SU-DHL-6 (cell line): ENCODE data around the gene SREK1IP1.

ENCODE experiments used
- H2AFZ ChIP-seq: fragments of 200-600 bp; sonication (generic); 2 replicates; pipeline ENCODE4 v1.6.1; 2014; ENCODE audit warnings: low read depth, mild to moderate bottlenecking, moderate library complexity, mixed read lengths, antibody characterized with exemption, low read length; ENCODE audit not compliant: severe bottlenecking
- H3F3A ChIP-seq: fragments of 200-600 bp; shearing (Covaris generic); 2 replicates; pipeline ENCODE4 v1.6.0; 2016; ENCODE audit warnings: antibody characterized with exemption, mild to moderate bottlenecking; ENCODE audit not compliant: insufficient read depth
- H3K27ac ChIP-seq: fragments of 200-600 bp; sonication (generic); 2 replicates; pipeline ENCODE4 v1.5.1; 2016; ENCODE audit warnings: low read depth, mild to moderate bottlenecking, low read length, moderate library complexity, mixed read lengths
- H3K27me3 ChIP-seq: fragments of 200-600 bp; sonication (generic), shearing (Covaris generic); 2 replicates; pipeline ENCODE4 v1.6.0; 2014; ENCODE audit warnings: mild to moderate bottlenecking, low read length
- H3K36me3 ChIP-seq: fragments of 200-600 bp; sonication (generic); 2 replicates; pipeline ENCODE4 v1.6.1; 2014; ENCODE audit warnings: mild to moderate bottlenecking, low read length, mixed read lengths
- H3K4me2 ChIP-seq: fragments of 300-600, 200-600 bp; shearing (Covaris generic), sonication (generic); 2 replicates; pipeline ENCODE4 v1.6.0; 2014; ENCODE audit warnings: low read length, low read depth, mild to moderate bottlenecking; ENCODE audit not compliant: poor library complexity, severe bottlenecking
- H3K4me3 ChIP-seq: fragments of 200-600 bp; sonication (generic); 2 replicates; pipeline ENCODE4 v1.5.1; 2014; ENCODE audit warnings: antibody characterized with exemption, low read length, mild to moderate bottlenecking, mixed read lengths; ENCODE audit not compliant: insufficient read depth, poor library complexity, severe bottlenecking
- H3K79me2 ChIP-seq: fragments of 200-600 bp; sonication (generic); 2 replicates; pipeline ENCODE4 v1.6.1; 2014; ENCODE audit warnings: mild to moderate bottlenecking, low read length, moderate library complexity; ENCODE audit not compliant: insufficient read depth
- H3K9ac ChIP-seq: fragments of 200-600 bp; sonication (generic); 2 replicates; pipeline ENCODE4 v1.7.0; 2014; ENCODE audit warnings: mild to moderate bottlenecking, low read length
- H3K9me2 ChIP-seq: fragments of 200-600 bp; sonication (generic); replicated peaks from 2 replicates; pipeline ENCODE4 v1.6.1; 2014; ENCODE audit warnings: low read length; ENCODE audit not compliant: insufficient read depth
- H3K9me3 ChIP-seq: fragments of 200-600 bp; sonication (generic); 2 replicates; pipeline ENCODE4 v1.6.1; 2014; ENCODE audit warnings: low read length, mixed read lengths; ENCODE audit not compliant: insufficient read depth
- H4K20me1 ChIP-seq: fragments of 200-600 bp; sonication (generic); 2 replicates; pipeline ENCODE4 v1.6.1; 2014; ENCODE audit warnings: low read depth, mild to moderate bottlenecking, antibody characterized with exemption, low read length, moderate library complexity, mixed read lengths
- CTCF ChIP-seq: fragments of 200-600 bp; sonication (generic); IDR thresholded peaks from one replicate; pipeline ENCODE4 v1.5.1; 2017; ENCODE audit warnings: antibody characterized with exemption, mild to moderate bottlenecking, low read length, moderate library complexity; ENCODE audit not compliant: insufficient read depth, poor library complexity, severe bottlenecking
- EZH2phosphoT487 ChIP-seq: fragments of 200-600 bp; sonication (generic), shearing (Covaris generic); conservative IDR thresholded peaks from 2 replicates; pipeline ENCODE4 v1.6.1; 2018; ENCODE audit warnings: mild to moderate bottlenecking, antibody characterized with exemption, low read length, moderate library complexity, mixed read lengths

Gene SREK1IP1

GRCh38 chr5:64767959-64768357 is 533 bp downstream of the SREK1IP1 start:
- TF ChIP-seq CTCF: no peak
- no peak for TF ChIP-seq EZH2phosphoT487
- Histone ChIP-seq H3K27ac (peak overlapping the region; percentile 71), H3F3A (no peaks in the 10 kb centered on the region), H3K9ac (peak overlapping the region; percentile 89), H3K4me2 (peak overlapping the region; percentile 71), H3K36me3 (no peaks in the 10 kb centered on the region), H3K9me2 (no peaks in the 10 kb centered on the region), H3K4me3 (peak overlapping the region; percentile 96), H2AFZ (peak overlapping the region; percentile 96), H3K9me3 (no peaks in the 10 kb centered on the region), H3K79me2 (peaks cover 73% of the 10 kb centered on the region), H4K20me1 (no peaks in the 10 kb centered on the region), H3K27me3 (no peaks in the 10 kb centered on the region)

GRCh38 chr5:64766941-64767340 is 1.6 kb downstream of the SREK1IP1 start:
- H3K9me3 ChIP-seq: no peaks in the 10 kb centered on the region
- TF ChIP-seq EZH2phosphoT487: no peak
- TF ChIP-seq CTCF: no peak

GRCh38 chr5:64765804-64766504 is 2.5 kb downstream of the SREK1IP1 start:
- Histone ChIP-seq H3K9ac (no peak overlapping the region), H4K20me1 (no peaks in the 10 kb centered on the region), H3K4me2 (peak overlapping the region; percentile 71), H2AFZ (no peak overlapping the region), H3K27ac (no peak overlapping the region), H3K27me3 (no peaks in the 10 kb centered on the region), H3K4me3 (no peak overlapping the region), H3K79me2 (peaks cover 69% of the 10 kb centered on the region), H3K9me3 (no peaks in the 10 kb centered on the region), H3K36me3 (no peaks in the 10 kb centered on the region), H3K9me2 (no peaks in the 10 kb centered on the region), H3F3A (no peaks in the 10 kb centered on the region)
- TF ChIP-seq EZH2phosphoT487: no peak
- TF ChIP-seq CTCF: no peak

More at GRCh38 chr5:64766941-64767340, 1.6 kb downstream of the SREK1IP1 start:
- Histone ChIP-seq H3K9ac (peak overlapping the region; percentile 89), H3K79me2 (peaks cover 74% of the 10 kb centered on the region), H3K36me3 (no peaks in the 10 kb centered on the region), H3K4me3 (peak overlapping the region; percentile 96), H3F3A (no peaks in the 10 kb centered on the region), H3K27ac (no peak overlapping the region), H3K27me3 (no peaks in the 10 kb centered on the region), H4K20me1 (no peaks in the 10 kb centered on the region), H3K4me2 (peak overlapping the region; percentile 71), H3K9me2 (no peaks in the 10 kb centered on the region), H2AFZ (no peak overlapping the region)
